GM12878 (cell line): ENCODE results near the gene FOXP1. TPM values are rescaled to one million over a fixed set of nuclear protein-coding genes. Genes with fewer than 3 reads are reported as not detected.

Source experiments
- ATAC-seq: fragments of 200-7000 bp; cut with Tn5 transposase; 3 replicates; pipeline ENCODE4 v1.9.1; 2020; ENCODE audit warnings: mild to moderate bottlenecking, moderate library complexity
- BruUV-seq: library from RNA; stranded (reverse); fragments of 400-500 nt; replicated peaks from 2 replicates; lab custom pipeline; 2021; lab: Mats Ljungman, UMichigan
- CTCF ChIA-PET: fragments of 300-600 bp; sonication (Branson Sonifier 250); formaldehyde crosslinking; extraction: SDS; loops from one replicate; lab custom pipeline; 2021; ENCODE audit warnings: inconsistent platforms; lab: Yijun Ruan, JAX
- POLR2A ChIA-PET: fragments of 350-600 bp; formaldehyde crosslinking; extraction: SDS; loops from one replicate; lab custom pipeline; 2021; ENCODE audit warnings: inconsistent platforms; lab: Charles Lee
- RAD21 ChIA-PET: fragments of 300-600 bp; sonication (Branson Sonifier 250); formaldehyde crosslinking; loops from one replicate; lab custom pipeline; 2023; ENCODE audit warnings: antibody characterized with exemption; ENCODE audit not compliant: unreplicated experiment; lab: Charles Lee
- SMC1A ChIA-PET: fragments of 300-600 bp; sonication (Branson Sonifier 250); formaldehyde crosslinking; loops from one replicate; lab custom pipeline; 2023; ENCODE audit not compliant: unreplicated experiment, uncharacterized antibody; lab: Charles Lee
- DNase-seq: peaks from one replicate; pipeline ENCODE4 v3.0.0-alpha.2; 2011; ENCODE audit warnings: low read depth, low spot score
- FAIRE-seq: peaks from 3 replicates; lab custom pipeline; 2011; peaks lifted over from hg19 to GRCh38; lab: Jason Lieb, UNC
- H2AFZ ChIP-seq: 2 replicates; pipeline ENCODE4 v1.6.0; 2011; ENCODE audit warnings: low read depth, low read length, control low read depth; ENCODE audit not compliant: control insufficient read depth
- H3K27ac ChIP-seq: 2 replicates; pipeline ENCODE4 v1.5.1; 2011; ENCODE audit warnings: control low read depth; ENCODE audit not compliant: control insufficient read depth, insufficient read depth
- H3K27me3 ChIP-seq, 2 experiments: replicated peaks in 1 of 2; 2 replicates each; pipeline versions ENCODE4 v1.6.0 to v1.6.1; 2011; ENCODE audit warnings: low read length in 1 of 2; ENCODE audit not compliant: control insufficient read depth in 2 of 2, insufficient read depth in 2 of 2
- H3K36me3 ChIP-seq, 2 experiments: 2 replicates each; pipeline ENCODE4 v1.5.1; 2011; ENCODE audit warnings: low read length in 1 of 2; ENCODE audit not compliant: control insufficient read depth in 2 of 2, insufficient read depth in 2 of 2
- H3K4me1 ChIP-seq: 2 replicates; pipeline ENCODE4 v1.6.1; 2011; ENCODE audit warnings: mild to moderate bottlenecking, low read length, moderate library complexity, mixed read lengths; ENCODE audit not compliant: control insufficient read depth, insufficient read depth
- H3K4me2 ChIP-seq: 2 replicates; pipeline ENCODE4 v1.6.0; 2011; ENCODE audit warnings: control low read depth; ENCODE audit not compliant: control insufficient read depth, insufficient read depth
- H3K4me3 ChIP-seq: fragments of 200-600 bp; sonication (generic); 2 replicates; pipeline ENCODE4 v1.5.1; 2016
- H3K79me2 ChIP-seq: 2 replicates; pipeline ENCODE4 v1.6.0; 2011; ENCODE audit warnings: low read length; ENCODE audit not compliant: control insufficient read depth, insufficient read depth
- H3K9ac ChIP-seq: 2 replicates; pipeline ENCODE4 v1.8.0; 2011; ENCODE audit warnings: low read length, control low read depth, mixed read lengths; ENCODE audit not compliant: control insufficient read depth, insufficient read depth
- H3K9me3 ChIP-seq: replicated peaks from 3 replicates; pipeline ENCODE4 v1.5.1; 2011; ENCODE audit warnings: mild to moderate bottlenecking, low read length; ENCODE audit not compliant: control insufficient read depth, insufficient read depth
- H4K20me1 ChIP-seq: 2 replicates; pipeline ENCODE4 v1.6.0; 2011; ENCODE audit not compliant: control insufficient read depth, insufficient read depth
- ATF3 ChIP-seq: IDR thresholded peaks from 2 replicates; pipeline ENCODE4 v1.6.1; 2011; ENCODE audit warnings: low read depth, mild to moderate bottlenecking, low read length, moderate library complexity, borderline replicate concordance; ENCODE audit errors: extremely low read depth
- CEBPB ChIP-seq, 2 experiments: fragments of 150-350 bp in 1 of 2; IDR thresholded peaks; 2 replicates each; pipeline ENCODE4 v1.6.1; 2012 to 2014; ENCODE audit warnings: low read depth in 2 of 2, low read length in 2 of 2, borderline replicate concordance in 1 of 2, inconsistent platforms in 1 of 2
- CUX1 ChIP-seq: IDR thresholded peaks from 2 replicates; pipeline ENCODE4 v1.6.1; 2012; ENCODE audit warnings: improper control_type of control experiment, low read depth, low read length; ENCODE audit not compliant: insufficient replicate concordance
- EP300 ChIP-seq, 2 experiments: fragments of 150-350 bp in 1 of 2; IDR thresholded peaks; 2 replicates each; pipeline ENCODE4 v1.6.1; 2011 to 2012; ENCODE audit warnings: low read depth in 2 of 2, low read length in 2 of 2, borderline replicate concordance in 1 of 2, improper control_type of control experiment in 1 of 2, inconsistent platforms in 1 of 2; ENCODE audit not compliant: control insufficient read depth in 1 of 2
- KLF5 ChIP-seq: fragments of 450-650 bp; IDR thresholded peaks from 2 replicates; pipeline ENCODE4 v1.6.1; 2014; ENCODE audit warnings: mild to moderate bottlenecking; ENCODE audit not compliant: partially characterized antibody
- NFIC ChIP-seq: IDR thresholded peaks from 2 replicates; pipeline ENCODE4 v1.6.1; 2012; ENCODE audit warnings: low read depth, mild to moderate bottlenecking, inconsistent platforms, low read length, moderate library complexity
- PAX8 ChIP-seq: fragments of 450-650 bp; IDR thresholded peaks from 2 replicates; pipeline ENCODE4 v1.6.1; 2017; ENCODE audit warnings: mild to moderate bottlenecking, moderate library complexity
- PML ChIP-seq: IDR thresholded peaks from 2 replicates; pipeline ENCODE4 v1.6.1; 2012; ENCODE audit warnings: low read length, inconsistent platforms
- RCOR1 ChIP-seq: conservative IDR thresholded peaks from 2 replicates; pipeline ENCODE4 v1.6.1; 2012; ENCODE audit warnings: low read depth, low read length, improper control_type of control experiment
- SKIL ChIP-seq: fragments of 450-650 bp; IDR thresholded peaks from 2 replicates; pipeline ENCODE4 v1.6.1; 2017; ENCODE audit warnings: mild to moderate bottlenecking, low read depth, inconsistent platforms; ENCODE audit not compliant: poor library complexity, severe bottlenecking
- SMAD1 ChIP-seq: fragments of 450-650 bp; IDR thresholded peaks from 2 replicates; pipeline ENCODE4 v1.6.1; 2018; ENCODE audit warnings: mild to moderate bottlenecking, low read depth; ENCODE audit not compliant: partially characterized antibody
- SRF ChIP-seq, 2 experiments: IDR thresholded peaks; 2 replicates each; pipeline ENCODE4 v1.6.1; 2011; ENCODE audit warnings: low read depth in 2 of 2, low read length in 2 of 2, mild to moderate bottlenecking in 1 of 2, moderate library complexity in 1 of 2
- STAT1 ChIP-seq: fragments of 450-650 bp; conservative IDR thresholded peaks from 2 replicates; pipeline ENCODE4 v1.6.1; 2014; ENCODE audit warnings: antibody characterized with exemption, mild to moderate bottlenecking
- ZNF217 ChIP-seq: fragments of 450-650 bp; IDR thresholded peaks from 2 replicates; pipeline ENCODE4 v1.6.1; 2017; ENCODE audit warnings: antibody characterized with exemption, mild to moderate bottlenecking
- ZZZ3 ChIP-seq: IDR thresholded peaks from 2 replicates; pipeline ENCODE4 v1.6.1; 2011; ENCODE audit warnings: low read depth; ENCODE audit not compliant: control insufficient read depth, insufficient read length
- WGBS: methylation state at CpG from one replicate; pipeline ENCODE4 v1.1.6; 2016; ENCODE audit warnings: low lambda C conversion rate; ENCODE audit not compliant: insufficient replicate concordance, insufficient coverage; ENCODE audit errors: missing lambda C conversion rate; 5-methylcytosine and 5-hydroxymethylcytosine counted together
- in situ Hi-C: fragments of 300-500 bp; cut with MboI; formaldehyde crosslinking; loops from 9 replicates; pipeline ENCODE4 v1.14.3; 2018; ENCODE audit warnings: mixed read lengths
- intact Hi-C: fragments of 100-400 bp; cut with micrococcal nuclease; formaldehyde crosslinking; loops from one replicate; pipeline ENCODE4 v1.14.2; 2022; ENCODE audit not compliant: unreplicated experiment
- polyA plus RNA-seq, 11 experiments: library from polyadenylated mRNA; depleted of rRNA in 4 of 11; unstranded in 6 of 11; stranded (reverse) in 5 of 11; fragments of >200 nt; fragmentation: Nextera tagmentation in 4 of 11; fragmentation: Illumina TruSeq in 1 of 11; extraction: Ambion mirVana in 4 of 11; extraction: Trizol in 1 of 11; gene quantifications; 1 replicate in 1 of 11; 2 replicates in 10 of 11; pipeline versions ENCODE4 v1.2.1 to v1.2.3, GENCODE V29; 2011 to 2016; ENCODE audit warnings: inconsistent platforms in 2 of 11, missing spikeins in 2 of 11, low read depth in 1 of 11
- total RNA-seq, 4 experiments: library from RNA; depleted of rRNA in 3 of 4; stranded (reverse); fragments of >200 nt in 3 of 4; fragmentation: Illumina TruSeq in 1 of 4; extraction: Trizol in 1 of 4; gene quantifications; 2 replicates each; pipeline versions ENCODE4 v1.2.1 to v1.2.3, GENCODE V29; 2013 to 2021

FOXP1 gene
- total and polyA plus RNA-seq, 10 of the 15 experiments (the other 5 are each of a cell fraction or from before 2014, with no cell fraction given), result 0.05 to 1.6 (median 0.20) TPM; not detected in 1

- Histone ChIP-seq H3K27me3 (no peaks in the 10 kb centered on the region; a peak in 2 of 4 replicates), H2AFZ (no peak overlapping the region), H3K4me2 (no peak overlapping the region), H3K9me3 (no peaks in the 10 kb centered on the region), H3K36me3 (no peaks in the 10 kb centered on the region), H3K27ac (no peak overlapping the region), H4K20me1 (no peaks in the 10 kb centered on the region), H3K4me3 (no peak overlapping the region), H3K79me2 (no peaks in the 10 kb centered on the region), H3K9ac (no peak overlapping the region), H3K4me1 (no peaks in the 10 kb centered on the region)
- ChIA-PET POLR2A (no interaction called here), CTCF (interaction anchor here (0.5 kb wide), 1 partner anchor 60 kb away, joined by 5 read pairs; no protein-coding TSS in a partner anchor), RAD21 (interaction anchor here (0.5 kb wide), 1 partner anchor 1167 kb away, joined by 3 read pairs; no protein-coding TSS in a partner anchor), SMC1A (interaction anchor here (0.6 to 1.3 kb wide), 2 partner anchors 8 to 1024 kb away, joined by 3 read pairs; no protein-coding TSS in a partner anchor)
- ATAC-seq (no peak), FAIRE-seq (no peak), DNase-seq (no peak)
- in situ Hi-C loops, result no loop called here
- no TSS peak for BruUV-seq
- WGBS, result 29% methylated on average over 4 of the region's 4 CpGs
- intact Hi-C loops, result no loop called here
- TF ChIP-seq STAT1 (no peak), PAX8 (no peak), SKIL (no peak), ZNF217 (no peak), SMAD1 (no peak), ZZZ3 (no peak), EP300 (IDR thresholded peaks at IDR 0.05; ENCODE audit: borderline replicate concordance in 1 of 2, control insufficient read depth in 1 of 2, low read depth in 2 of 2, low read length in 2 of 2) (no peak), NFIC (no peak), RCOR1 (no peak), PML (no peak), CEBPB (IDR thresholded peaks at IDR 0.05; ENCODE audit: borderline replicate concordance in 1 of 2, low read depth in 2 of 2, low read length in 2 of 2) (no peak), SRF (IDR thresholded peaks at IDR 0.05; ENCODE audit: low read depth in 2 of 2, low read length in 2 of 2) (no peak), KLF5 (no peak), CUX1 (no peak), ATF3 (no peak)
Measured at GRCh38 chr3:71118436-71118835, 465.1 kb downstream of the FOXP1 start.
